ENCODE data around the gene NTPCR. TPM values are rescaled to one million over a fixed set of nuclear protein-coding genes. Genes with fewer than 3 reads are reported as not detected.
A peak's percentile ranks its signal among the peaks of the same experiment; 100 is the strongest.

Gene NTPCR
- total RNA-seq, 1 experiment from 2014 or later = 50.0 TPM

DNA sequence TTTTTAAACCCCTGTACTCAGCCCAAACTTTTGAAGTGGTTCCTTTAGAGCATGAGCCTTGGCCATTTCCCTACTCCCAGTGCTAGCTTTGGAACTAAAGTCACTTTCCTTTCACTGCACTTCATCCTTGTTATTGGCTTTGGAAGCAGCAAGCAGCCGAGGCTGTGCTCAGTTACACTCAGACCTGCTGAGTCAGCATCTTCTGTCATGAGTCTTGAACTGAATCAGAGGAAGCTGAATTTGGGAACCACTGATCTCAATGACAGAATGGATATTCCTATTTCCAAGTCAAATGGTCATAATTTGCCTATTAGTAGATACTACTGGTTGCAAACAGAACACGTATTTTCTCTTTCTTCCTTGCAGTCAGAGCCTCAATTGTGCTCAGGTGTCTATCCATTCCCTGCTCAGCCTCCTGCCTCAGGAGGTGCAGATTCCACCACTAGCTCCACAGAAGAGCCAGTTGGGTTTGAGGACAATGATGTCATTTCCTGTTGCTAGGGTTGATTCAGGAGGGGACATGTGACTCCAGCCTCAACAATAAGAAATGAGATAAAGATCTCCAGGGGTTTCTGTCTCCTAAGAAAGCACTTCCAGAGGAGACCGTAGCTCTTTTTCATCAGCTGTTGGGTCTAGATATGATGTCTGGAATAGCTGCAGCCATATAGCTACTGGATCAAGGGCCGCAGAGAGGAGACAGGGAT is 44.9 kb upstream of the NTPCR start:
- no peak overlapping the region for H3K27ac ChIP-seq (ENCODE audit: low read depth, low read length, poor library complexity, severe bottlenecking)
- H3K27me3 ChIP-seq (replicated peaks; ENCODE audit: insufficient read depth, low read depth, low read length, poor library complexity) = no peaks in the 10 kb centered on the region
- intact Hi-C loops (cut with micrococcal nuclease; ENCODE audit: unreplicated experiment) = no loop called here
- H3K4me1 ChIP-seq (ENCODE audit: insufficient read depth, low read length, poor library complexity, severe bottlenecking) = no peaks in the 10 kb centered on the region
- no peak overlapping the region for H3K4me3 ChIP-seq (ENCODE audit: low read depth, low read length, poor library complexity, severe bottlenecking)
- TF ChIP-seq EZH2 (IDR thresholded peaks at IDR 0.05; ENCODE audit: borderline replicate concordance, low read depth, low read length, poor library complexity, severe bottlenecking) = no peak
- TF ChIP-seq, protein P1, sequence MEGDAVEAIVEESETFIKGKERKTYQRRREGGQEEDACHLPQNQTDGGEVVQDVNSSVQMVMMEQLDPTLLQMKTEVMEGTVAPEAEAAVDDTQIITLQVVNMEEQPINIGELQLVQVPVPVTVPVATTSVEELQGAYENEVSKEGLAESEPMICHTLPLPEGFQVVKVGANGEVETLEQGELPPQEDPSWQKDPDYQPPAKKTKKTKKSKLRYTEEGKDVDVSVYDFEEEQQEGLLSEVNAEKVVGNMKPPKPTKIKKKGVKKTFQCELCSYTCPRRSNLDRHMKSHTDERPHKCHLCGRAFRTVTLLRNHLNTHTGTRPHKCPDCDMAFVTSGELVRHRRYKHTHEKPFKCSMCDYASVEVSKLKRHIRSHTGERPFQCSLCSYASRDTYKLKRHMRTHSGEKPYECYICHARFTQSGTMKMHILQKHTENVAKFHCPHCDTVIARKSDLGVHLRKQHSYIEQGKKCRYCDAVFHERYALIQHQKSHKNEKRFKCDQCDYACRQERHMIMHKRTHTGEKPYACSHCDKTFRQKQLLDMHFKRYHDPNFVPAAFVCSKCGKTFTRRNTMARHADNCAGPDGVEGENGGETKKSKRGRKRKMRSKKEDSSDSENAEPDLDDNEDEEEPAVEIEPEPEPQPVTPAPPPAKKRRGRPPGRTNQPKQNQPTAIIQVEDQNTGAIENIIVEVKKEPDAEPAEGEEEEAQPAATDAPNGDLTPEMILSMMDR (conservative IDR thresholded peaks at IDR 0.05; ENCODE audit: low read depth, low read length) = no peak
- DNase-seq (ENCODE audit: low spot score) = peak; percentile 55
- no TSS peak for BruUV-seq (replicated peaks)
- no peaks in the 10 kb centered on the region for H3K36me3 ChIP-seq (ENCODE audit: insufficient read depth, low read length, poor library complexity, severe bottlenecking)
- CTCF ChIA-PET = no interaction called here
- POLR2A ChIA-PET (ENCODE audit: low non-redundant PET) = no interaction called here
- H3K9me3 ChIP-seq (ENCODE audit: low read depth, low read length, poor library complexity, severe bottlenecking) = no peaks in the 10 kb centered on the region

DNA sequence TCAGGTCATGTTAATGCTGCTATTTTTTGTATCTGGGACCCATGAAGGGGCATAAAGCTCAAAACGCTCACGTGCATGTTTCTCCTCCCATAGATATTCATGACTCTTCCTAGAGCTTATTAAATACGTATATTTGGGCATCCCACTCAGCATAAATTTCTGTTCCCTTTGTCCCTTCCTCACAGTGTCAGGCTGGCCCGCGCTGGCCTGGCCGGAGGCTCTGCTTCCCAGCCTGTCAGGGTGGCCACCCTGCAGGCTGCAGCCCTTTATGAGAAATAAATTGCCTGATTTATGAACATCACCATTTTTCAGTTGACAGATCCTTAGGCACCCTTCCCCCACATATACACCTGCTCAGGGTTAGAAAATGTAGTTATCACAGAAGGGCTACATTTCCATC is 44.0 kb upstream of the NTPCR start:
- H3K36me3 ChIP-seq (ENCODE audit: insufficient read depth, low read length, poor library complexity, severe bottlenecking) = no peaks in the 10 kb centered on the region
- ChIA-PET POLR2A (ENCODE audit: low non-redundant PET) (no interaction called here), CTCF (no interaction called here)
- no peaks in the 10 kb centered on the region for H3K27me3 ChIP-seq (replicated peaks; ENCODE audit: insufficient read depth, low read depth, low read length, poor library complexity)
- no peak for DNase-seq (ENCODE audit: low spot score)
- BruUV-seq (replicated peaks) = no TSS peak
- H3K4me1 ChIP-seq (ENCODE audit: insufficient read depth, low read length, poor library complexity, severe bottlenecking) = no peaks in the 10 kb centered on the region
- no peak overlapping the region for H3K27ac ChIP-seq (ENCODE audit: low read depth, low read length, poor library complexity, severe bottlenecking)
- intact Hi-C loops (cut with micrococcal nuclease; ENCODE audit: unreplicated experiment) = no loop called here
- no peak for TF ChIP-seq EZH2 (IDR thresholded peaks at IDR 0.05; ENCODE audit: borderline replicate concordance, low read depth, low read length, poor library complexity, severe bottlenecking)
- TF ChIP-seq, protein P1 (conservative IDR thresholded peaks at IDR 0.05; ENCODE audit: low read depth, low read length) = no peak
- H3K9me3 ChIP-seq (ENCODE audit: low read depth, low read length, poor library complexity, severe bottlenecking) = no peaks in the 10 kb centered on the region
- H3K4me3 ChIP-seq (ENCODE audit: low read depth, low read length, poor library complexity, severe bottlenecking) = no peak overlapping the region

DNA sequence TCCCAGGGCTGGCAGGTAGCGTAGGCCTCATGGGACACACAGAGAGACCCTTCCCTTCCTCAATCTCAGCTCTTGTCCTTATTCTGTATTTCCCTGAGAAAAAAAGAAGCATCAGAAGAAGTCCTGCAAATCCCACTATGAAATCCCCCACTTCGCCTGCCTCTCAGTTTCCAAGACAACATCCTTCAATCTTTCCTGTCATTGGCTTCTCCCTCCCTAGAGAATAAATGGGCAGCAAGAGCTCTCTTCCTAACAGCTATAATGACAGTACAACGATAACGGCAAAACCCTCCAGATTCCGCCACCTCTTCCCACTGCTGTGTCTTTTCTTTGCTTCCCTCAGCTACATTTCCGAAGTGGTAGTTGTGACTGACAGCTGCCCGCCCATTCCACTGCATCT is 41.6 kb upstream of the NTPCR start:
- POLR2A ChIA-PET (ENCODE audit: low non-redundant PET) = no interaction called here
- Histone ChIP-seq H3K4me1 (ENCODE audit: insufficient read depth, low read length, poor library complexity, severe bottlenecking) (no peaks in the 10 kb centered on the region), H3K27me3 (replicated peaks; ENCODE audit: insufficient read depth, low read depth, low read length, poor library complexity) (no peaks in the 10 kb centered on the region), H3K36me3 (ENCODE audit: insufficient read depth, low read length, poor library complexity, severe bottlenecking) (no peaks in the 10 kb centered on the region), H3K27ac (ENCODE audit: low read depth, low read length, poor library complexity, severe bottlenecking) (no peak overlapping the region), H3K4me3 (ENCODE audit: low read depth, low read length, poor library complexity, severe bottlenecking) (no peak overlapping the region), H3K9me3 (ENCODE audit: low read depth, low read length, poor library complexity, severe bottlenecking) (no peaks in the 10 kb centered on the region)
- no peak for DNase-seq (ENCODE audit: low spot score)
- CTCF ChIA-PET = no interaction called here
- no TSS peak for BruUV-seq (replicated peaks)
- intact Hi-C loops (cut with micrococcal nuclease; ENCODE audit: unreplicated experiment) = no loop called here
- TF ChIP-seq EZH2 (IDR thresholded peaks at IDR 0.05; ENCODE audit: borderline replicate concordance, low read depth, low read length, poor library complexity, severe bottlenecking) = no peak
- TF ChIP-seq, protein P1 (conservative IDR thresholded peaks at IDR 0.05; ENCODE audit: low read depth, low read length) = no peak

Data from A673 (cell line).